Omental fat pad (tissue), 4 donors: ENCODE measurements around the gene NXF2. TPM values are rescaled to one million over a fixed set of nuclear protein-coding genes. Genes with fewer than 3 reads are reported as not detected.
A peak's percentile ranks its signal among the peaks of the same experiment; 100 is the strongest.

ENCODE experiments used
- ATAC-seq: fragments of 150-250 bp; one replicate; pipeline ENCODE4 v1.9.1; 2016; ENCODE audit warnings: mild to moderate bottlenecking, moderate library complexity; ENCODE audit not compliant: low FRiP score
- DNase-seq: peaks from one replicate; pipeline ENCODE4 v3.0.0-alpha.2; 2019; ENCODE audit warnings: low spot score
- total RNA-seq, 4 donors: library from RNA; depleted of rRNA; stranded (reverse); fragments of >200 nt; gene quantifications; one replicate each; pipeline ENCODE4 v1.1.0, GENCODE V29; 2016
- TF ChIP-seq, protein P1 (sequence below), 3 donors: fragments of 450-650 bp; IDR thresholded peaks; one replicate each; pipeline ENCODE4 v1.5.1; 2016 to 2017; ENCODE audit warnings: antibody characterized with exemption in 3 of 3, mild to moderate bottlenecking in 3 of 3, moderate library complexity in 2 of 3

NXF2 gene
- total RNA-seq, 4 donors from 2014 or later: not detected

DNA sequence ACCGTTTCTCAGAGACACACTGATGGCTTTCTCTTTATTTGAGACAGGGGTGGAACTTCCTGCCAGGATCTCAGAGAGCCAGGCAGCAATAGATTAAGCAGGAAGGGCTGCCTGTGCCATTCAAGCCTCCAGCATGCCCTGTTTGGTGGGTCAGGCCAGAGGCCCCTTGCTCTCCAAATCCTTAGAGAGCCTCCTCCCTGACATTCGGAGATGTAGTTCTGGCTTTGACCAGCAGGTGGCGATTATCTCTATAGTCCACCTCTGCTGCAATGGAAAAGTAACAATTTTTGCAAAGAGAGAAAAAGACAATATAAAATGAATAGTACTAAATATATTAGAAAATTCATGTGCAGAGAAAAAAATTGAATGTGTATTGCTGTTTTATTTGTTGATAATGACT lies 98.9 kb downstream of the NXF2 start:
- no peak for ATAC-seq
- TF ChIP-seq, protein P1, sequence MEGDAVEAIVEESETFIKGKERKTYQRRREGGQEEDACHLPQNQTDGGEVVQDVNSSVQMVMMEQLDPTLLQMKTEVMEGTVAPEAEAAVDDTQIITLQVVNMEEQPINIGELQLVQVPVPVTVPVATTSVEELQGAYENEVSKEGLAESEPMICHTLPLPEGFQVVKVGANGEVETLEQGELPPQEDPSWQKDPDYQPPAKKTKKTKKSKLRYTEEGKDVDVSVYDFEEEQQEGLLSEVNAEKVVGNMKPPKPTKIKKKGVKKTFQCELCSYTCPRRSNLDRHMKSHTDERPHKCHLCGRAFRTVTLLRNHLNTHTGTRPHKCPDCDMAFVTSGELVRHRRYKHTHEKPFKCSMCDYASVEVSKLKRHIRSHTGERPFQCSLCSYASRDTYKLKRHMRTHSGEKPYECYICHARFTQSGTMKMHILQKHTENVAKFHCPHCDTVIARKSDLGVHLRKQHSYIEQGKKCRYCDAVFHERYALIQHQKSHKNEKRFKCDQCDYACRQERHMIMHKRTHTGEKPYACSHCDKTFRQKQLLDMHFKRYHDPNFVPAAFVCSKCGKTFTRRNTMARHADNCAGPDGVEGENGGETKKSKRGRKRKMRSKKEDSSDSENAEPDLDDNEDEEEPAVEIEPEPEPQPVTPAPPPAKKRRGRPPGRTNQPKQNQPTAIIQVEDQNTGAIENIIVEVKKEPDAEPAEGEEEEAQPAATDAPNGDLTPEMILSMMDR (IDR thresholded peaks at IDR 0.05): peak in 1 of 3 donors; percentile 6
- peak; percentile 98 for DNase-seq

Other genes with a start within 250 kb of the NXF2 start
- gene TCEAL2, start 121.5 kb upstream of the NXF2 start, total RNA-seq: 10 to 100 TPM in 1 of 4 donors, 1 to 10 TPM in 2, under 1 TPM in 1; 0.95 to 15.1 (median 2.3) TPM
- gene TCEAL6, start 104.7 kb upstream of the NXF2 start, total RNA-seq: 1 to 10 TPM in 1 of 4 donors, not detected in 3; 9.7 TPM
- gene BEX5, start 91.2 kb upstream of the NXF2 start, total RNA-seq: 1 to 10 TPM in 2 of 4 donors, under 1 TPM in 1, not detected in 1; 0.84 to 5.8 (median 2.1) TPM
- not detected for gene TCP11X1, start 31.9 kb upstream of the NXF2 start, total RNA-seq
- gene NXF2B, start 192.8 kb downstream of the NXF2 start, total RNA-seq: not detected
- gene TCP11X2, start 224.6 kb downstream of the NXF2 start, total RNA-seq: not detected